ENCODE data around the gene MRAP2. TPM values are rescaled to one million over a fixed set of nuclear protein-coding genes. Genes with fewer than 3 reads are reported as not detected.

The MRAP2 gene
- total and polyA plus RNA-seq, 7 experiments from 2014 or later = not detected

GRCh38 chr6:84017709-84018452, 15.7 kb upstream of the MRAP2 start:
- DNase-seq = no peak
- CTCF ChIA-PET = no interaction called here
- Mint-ChIP-seq H3K27ac (no peak overlapping the region), H3K27me3 (peaks cover 0 to 23% (median 10%) of the 10 kb centered on the region in 5 donors), H3K4me1 (no peaks in the 10 kb centered on the region), H3K4me3 (no peak overlapping the region), H3K36me3 (no peaks in the 10 kb centered on the region), H3K9me3 (no peaks in the 10 kb centered on the region)
- Histone ChIP-seq H3K9me3 (ENCODE audit: control insufficient read depth in 2 of 3, low read length in 3 of 3) (no peaks in the 10 kb centered on the region), H3K27me3 (ENCODE audit: control insufficient read depth in 2 of 2, insufficient read depth in 2 of 2, low read length in 2 of 2) (no peaks in the 10 kb centered on the region), H3K36me3 (ENCODE audit: control insufficient read depth in 2 of 3, insufficient read depth in 3 of 3, low read length in 3 of 3) (no peaks in the 10 kb centered on the region), H3K27ac (ENCODE audit: low read depth, low read length) (no peak overlapping the region), H3K4me3 (ENCODE audit: low read length) (no peak overlapping the region), H3K4me1 (ENCODE audit: control insufficient read depth in 2 of 2, insufficient read depth in 2 of 2, low read length in 2 of 2) (no peaks in the 10 kb centered on the region)
- ATAC-seq = no peak
- intact Hi-C loops (cut with micrococcal nuclease) = no loop called here
- POLR2A ChIA-PET = no interaction called here

GRCh38 chr6:84018453-84019061, 15.0 kb upstream of the MRAP2 start:
- Histone ChIP-seq H3K4me3 (ENCODE audit: low read length) (no peak overlapping the region), H3K27me3 (ENCODE audit: control insufficient read depth in 2 of 2, insufficient read depth in 2 of 2, low read length in 2 of 2) (no peaks in the 10 kb centered on the region), H3K9me3 (ENCODE audit: control insufficient read depth in 2 of 3, low read length in 3 of 3) (no peaks in the 10 kb centered on the region), H3K27ac (ENCODE audit: low read depth, low read length) (no peak overlapping the region), H3K36me3 (ENCODE audit: control insufficient read depth in 2 of 3, insufficient read depth in 3 of 3, low read length in 3 of 3) (no peaks in the 10 kb centered on the region), H3K4me1 (ENCODE audit: control insufficient read depth in 2 of 2, insufficient read depth in 2 of 2, low read length in 2 of 2) (no peaks in the 10 kb centered on the region)
- POLR2A ChIA-PET = interaction anchor here (0.8 kb wide), 1 partner anchor 27 kb away, joined by 5 read pairs; no protein-coding TSS in a partner anchor
- CTCF ChIA-PET = no interaction called here
- Mint-ChIP-seq H3K36me3 (no peaks in the 10 kb centered on the region), H3K27me3 (peaks cover 0 to 23% (median 10%) of the 10 kb centered on the region in 5 donors), H3K27ac (no peak overlapping the region), H3K4me1 (no peaks in the 10 kb centered on the region), H3K9me3 (peaks cover 0 to 2% (median 0%) of the 10 kb centered on the region in 11 donors), H3K4me3 (no peak overlapping the region)
- intact Hi-C loops (cut with micrococcal nuclease) = no loop called here
- DNase-seq (no peak), ATAC-seq (no peak)

- CTCF ChIA-PET = no interaction called here
- Mint-ChIP-seq H3K4me1 (no peaks in the 10 kb centered on the region), H3K9me3 (peaks cover 0 to 2% (median 0%) of the 10 kb centered on the region in 11 donors), H3K4me3 (no peak overlapping the region), H3K27ac (no peak overlapping the region), H3K36me3 (no peaks in the 10 kb centered on the region), H3K27me3 (peaks cover 0 to 23% (median 10%) of the 10 kb centered on the region in 5 donors)
- Histone ChIP-seq H3K27me3 (ENCODE audit: control insufficient read depth in 2 of 2, insufficient read depth in 2 of 2, low read length in 2 of 2) (no peaks in the 10 kb centered on the region), H3K27ac (ENCODE audit: low read depth, low read length) (no peak overlapping the region), H3K4me1 (ENCODE audit: control insufficient read depth in 2 of 2, insufficient read depth in 2 of 2, low read length in 2 of 2) (no peaks in the 10 kb centered on the region), H3K9me3 (ENCODE audit: control insufficient read depth in 2 of 3, low read length in 3 of 3) (no peaks in the 10 kb centered on the region), H3K4me3 (ENCODE audit: low read length) (no peak overlapping the region), H3K36me3 (ENCODE audit: control insufficient read depth in 2 of 3, insufficient read depth in 3 of 3, low read length in 3 of 3) (no peaks in the 10 kb centered on the region)
- ATAC-seq (no peak), DNase-seq (no peak)
- intact Hi-C loops (cut with micrococcal nuclease) = no loop called here
- POLR2A ChIA-PET = interaction anchor here (0.8 kb wide), 1 partner anchor 28 kb away, joined by 5 read pairs; no protein-coding TSS in a partner anchor
These were observed 14.3 kb upstream of the MRAP2 start for GRCh38 chr6:84019141-84019841.

GRCh38 chr6:84019842-84020211, 13.7 kb upstream of the MRAP2 start:
- ChIA-PET POLR2A (no interaction called here), CTCF (interaction anchor here (0.6 kb wide), 1 partner anchor 32 kb away, joined by 3 read pairs; no protein-coding TSS in a partner anchor)
- no peak overlapping the region for H3K27ac ChIP-seq (ENCODE audit: low read depth, low read length)
- peaks cover 0 to 2% (median 0%) of the 10 kb centered on the region in 11 donors for H3K9me3 Mint-ChIP-seq
- no peaks in the 10 kb centered on the region for H3K9me3 ChIP-seq (ENCODE audit: control insufficient read depth in 2 of 3, low read length in 3 of 3)
- ATAC-seq (no peak), DNase-seq (no peak)
- intact Hi-C loops (cut with micrococcal nuclease) = no loop called here
- no peak overlapping the region for H3K27ac Mint-ChIP-seq
- H3K27me3 ChIP-seq (ENCODE audit: control insufficient read depth in 2 of 2, insufficient read depth in 2 of 2, low read length in 2 of 2) = no peaks in the 10 kb centered on the region
- H3K27me3 Mint-ChIP-seq = peaks cover 0 to 23% (median 10%) of the 10 kb centered on the region in 5 donors
- H3K4me1 ChIP-seq (ENCODE audit: control insufficient read depth in 2 of 2, insufficient read depth in 2 of 2, low read length in 2 of 2) = no peaks in the 10 kb centered on the region
- H3K4me1 Mint-ChIP-seq = no peaks in the 10 kb centered on the region
- H3K36me3 Mint-ChIP-seq = no peaks in the 10 kb centered on the region
- no peak overlapping the region for H3K4me3 Mint-ChIP-seq
- no peak overlapping the region for H3K4me3 ChIP-seq (ENCODE audit: low read length)
- no peaks in the 10 kb centered on the region for H3K36me3 ChIP-seq (ENCODE audit: control insufficient read depth in 2 of 3, insufficient read depth in 3 of 3, low read length in 3 of 3)

GRCh38 chr6:84021625-84022024, 11.9 kb upstream of the MRAP2 start:
- H3K27me3 Mint-ChIP-seq = peaks cover 0 to 23% (median 10%) of the 10 kb centered on the region in 5 donors
- Histone ChIP-seq H3K27ac (ENCODE audit: low read depth, low read length) (no peak overlapping the region), H3K4me1 (ENCODE audit: control insufficient read depth in 2 of 2, insufficient read depth in 2 of 2, low read length in 2 of 2) (no peaks in the 10 kb centered on the region), H3K9me3 (ENCODE audit: control insufficient read depth in 2 of 3, low read length in 3 of 3) (no peaks in the 10 kb centered on the region), H3K4me3 (ENCODE audit: low read length) (no peak overlapping the region), H3K36me3 (ENCODE audit: control insufficient read depth in 2 of 3, insufficient read depth in 3 of 3, low read length in 3 of 3) (no peaks in the 10 kb centered on the region), H3K27me3 (ENCODE audit: control insufficient read depth in 2 of 2, insufficient read depth in 2 of 2, low read length in 2 of 2) (no peaks in the 10 kb centered on the region)
- DNase-seq (no peak), ATAC-seq (no peak)
- no peaks in the 10 kb centered on the region for H3K4me1 Mint-ChIP-seq
- H3K9me3 Mint-ChIP-seq = peaks cover 0 to 7% (median 4%) of the 10 kb centered on the region in 11 donors
- ChIA-PET CTCF (no interaction called here), POLR2A (no interaction called here)
- no peak overlapping the region for H3K4me3 Mint-ChIP-seq
- intact Hi-C loops (cut with micrococcal nuclease) = no loop called here
- no peaks in the 10 kb centered on the region for H3K36me3 Mint-ChIP-seq
- no peak overlapping the region for H3K27ac Mint-ChIP-seq

GRCh38 chr6:84026721-84027164, 6.8 kb upstream of the MRAP2 start:
- ATAC-seq (no peak), DNase-seq (no peak)
- POLR2A ChIA-PET = no interaction called here
- no peaks in the 10 kb centered on the region for H3K4me1 Mint-ChIP-seq
- peak overlapping the region in 1 of 9 donors; percentile 16 for H3K27ac Mint-ChIP-seq
- no peaks in the 10 kb centered on the region for H3K36me3 ChIP-seq (ENCODE audit: control insufficient read depth in 2 of 3, insufficient read depth in 3 of 3, low read length in 3 of 3)
- no peaks in the 10 kb centered on the region for H3K27me3 ChIP-seq (ENCODE audit: control insufficient read depth in 2 of 2, insufficient read depth in 2 of 2, low read length in 2 of 2)
- H3K36me3 Mint-ChIP-seq = peaks cover 0 to 3% (median 0%) of the 10 kb centered on the region in 5 donors
- H3K4me3 ChIP-seq (ENCODE audit: low read length) = no peak overlapping the region
- H3K9me3 Mint-ChIP-seq = peaks cover 0 to 7% (median 4%) of the 10 kb centered on the region in 11 donors
- H3K4me3 Mint-ChIP-seq = no peak overlapping the region
- H3K4me1 ChIP-seq (ENCODE audit: control insufficient read depth in 2 of 2, insufficient read depth in 2 of 2, low read length in 2 of 2) = no peaks in the 10 kb centered on the region
- H3K27me3 Mint-ChIP-seq = peaks cover 5 to 34% (median 23%) of the 10 kb centered on the region in 5 donors
- H3K9me3 ChIP-seq (ENCODE audit: control insufficient read depth in 2 of 3, low read length in 3 of 3) = no peaks in the 10 kb centered on the region
- CTCF ChIA-PET = no interaction called here
- no peak overlapping the region for H3K27ac ChIP-seq (ENCODE audit: low read depth, low read length)
- intact Hi-C loops (cut with micrococcal nuclease) = no loop called here
